NCI-H2227 treated with DMSO at 0.1 percent for 48 hours (cell line): ENCODE results near the gene ITGB1BP1.

ENCODE experiments used
- DNase-seq: peaks from one replicate; lab custom pipeline; 2025; lab: John Stamatoyannopoulos, UW

The ITGB1BP1 gene

GRCh38 chr2:9377461-9378097 lies 45.7 kb downstream of the ITGB1BP1 start:
- DNase-seq, result no peak

DNA sequence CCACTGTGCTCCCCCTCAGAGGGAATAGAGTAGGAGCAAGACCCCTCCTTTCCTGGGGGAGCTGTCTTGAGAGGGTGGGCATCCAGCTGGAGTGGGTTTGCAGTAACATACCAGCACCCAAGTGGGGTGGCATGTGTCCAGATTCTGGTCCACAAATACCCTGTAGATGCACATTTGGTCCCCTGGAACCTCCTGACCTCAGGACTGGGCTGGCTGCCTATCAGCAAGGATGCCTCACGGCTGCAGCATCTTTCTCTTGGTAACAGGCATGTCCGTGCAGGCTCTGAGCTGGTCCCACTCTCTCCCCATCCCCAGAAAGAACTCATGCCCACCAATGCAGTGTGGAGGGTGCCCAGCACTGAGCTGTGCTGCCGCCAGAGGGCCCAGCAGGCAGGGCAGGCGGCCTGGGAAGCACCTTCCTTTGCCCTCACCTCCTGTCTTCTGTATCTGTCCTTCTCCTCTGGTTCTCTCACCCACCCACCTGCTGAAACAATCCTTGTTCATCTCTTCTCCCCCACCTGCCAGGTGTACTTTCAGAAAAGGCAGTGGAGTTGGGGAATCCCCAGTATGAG lies 47.4 kb downstream of the ITGB1BP1 start:
- DNase-seq, result no peak

DNA sequence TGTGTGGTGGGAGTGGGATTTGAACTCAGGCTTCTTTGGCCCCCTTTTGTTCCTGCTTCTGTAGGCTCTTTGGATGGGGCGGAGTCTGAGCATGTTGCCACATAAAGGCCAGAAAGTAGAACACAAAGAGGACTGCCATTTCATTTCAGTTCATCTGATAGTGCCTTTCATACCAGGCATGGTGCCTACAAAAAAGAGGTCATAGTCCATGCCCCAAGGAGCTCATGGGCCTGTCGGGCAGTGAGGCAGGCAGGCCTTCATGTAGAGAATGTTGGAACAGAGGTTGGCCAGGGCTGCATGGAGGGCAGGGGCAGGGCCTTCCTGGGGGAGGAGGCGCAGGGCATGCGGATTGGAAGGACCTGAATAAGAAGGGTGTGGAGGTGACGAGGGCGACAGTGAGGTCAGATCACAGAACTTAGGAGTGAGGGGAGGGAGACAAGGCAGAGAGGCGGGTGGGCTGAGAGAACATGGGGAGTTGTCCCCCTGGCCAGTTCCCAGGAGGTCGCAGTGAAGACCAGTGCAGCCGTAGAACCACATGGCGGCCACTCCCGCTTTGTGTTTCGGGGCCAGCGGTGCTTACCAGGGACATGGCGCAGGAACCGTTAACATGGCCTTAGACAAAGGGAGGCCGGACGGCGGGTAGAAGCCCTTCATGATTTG lies 49.1 kb downstream of the ITGB1BP1 start:
- no peak for DNase-seq

GRCh38 chr2:9373476-9373875 lies 49.9 kb downstream of the ITGB1BP1 start:
- DNase-seq, result no peak

GRCh38 chr2:9373047-9373446 lies 50.3 kb downstream of the ITGB1BP1 start:
- no peak for DNase-seq

DNA sequence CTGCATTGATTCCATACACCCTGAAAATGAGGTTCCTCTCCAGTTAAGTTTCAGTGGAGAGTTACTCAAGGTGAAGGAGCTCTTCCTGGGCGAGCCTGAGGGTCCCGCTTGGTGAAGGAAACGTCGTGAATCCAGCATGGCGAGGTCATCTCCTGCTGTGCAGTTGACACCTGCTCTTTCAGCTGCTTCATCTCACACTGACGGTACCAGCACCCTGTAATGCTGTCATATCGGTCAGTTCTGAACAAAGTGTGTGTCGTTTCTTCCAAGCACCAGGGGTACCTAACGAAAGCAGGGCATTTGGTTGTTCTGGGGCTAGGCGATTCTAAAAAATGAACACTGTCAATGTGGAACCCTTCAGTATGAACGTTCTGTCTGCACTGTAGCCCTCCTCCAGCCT lies 52.6 kb downstream of the ITGB1BP1 start:
- DNase-seq, result no peak

- no peak for DNase-seq
These were observed 57.3 kb downstream of the ITGB1BP1 start for GRCh38 chr2:9366026-9366425.

- DNase-seq, result no peak
These were observed 57.8 kb downstream of the ITGB1BP1 start for GRCh38 chr2:9365498-9366019.

DNA sequence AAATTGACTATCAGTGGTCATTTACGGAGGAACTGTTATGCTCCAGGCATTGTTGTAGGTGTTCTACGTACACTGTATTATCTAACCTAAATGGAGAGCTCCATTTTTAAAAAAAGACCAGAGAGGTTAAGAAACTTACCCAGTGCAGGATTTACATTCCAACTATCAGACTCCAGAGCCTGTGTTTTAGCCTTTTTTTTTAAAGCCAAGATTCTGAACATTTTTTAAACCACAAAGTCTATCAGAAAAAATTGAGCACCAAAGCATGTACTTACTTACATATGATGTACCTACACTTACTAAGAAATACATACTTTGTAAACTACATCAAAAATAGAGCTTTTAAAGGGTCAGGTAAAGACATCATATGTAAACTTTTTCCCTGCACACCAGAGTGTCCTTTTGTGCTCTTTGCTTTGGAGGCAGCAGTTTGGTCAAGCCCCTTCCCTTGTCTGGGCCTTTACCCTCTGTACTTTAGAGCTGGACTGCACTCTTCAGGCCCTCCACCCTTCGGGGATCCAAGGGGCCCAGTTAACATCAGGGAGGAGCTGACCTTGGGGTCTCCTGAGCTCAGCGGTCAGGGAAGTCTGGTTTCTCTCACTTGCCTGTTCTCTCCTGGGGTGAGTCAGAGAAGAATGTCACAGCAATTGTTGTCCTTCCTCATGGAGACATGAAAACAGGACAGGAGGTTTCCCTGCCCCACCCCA lies 58.4 kb downstream of the ITGB1BP1 start:
- no peak for DNase-seq

DNA sequence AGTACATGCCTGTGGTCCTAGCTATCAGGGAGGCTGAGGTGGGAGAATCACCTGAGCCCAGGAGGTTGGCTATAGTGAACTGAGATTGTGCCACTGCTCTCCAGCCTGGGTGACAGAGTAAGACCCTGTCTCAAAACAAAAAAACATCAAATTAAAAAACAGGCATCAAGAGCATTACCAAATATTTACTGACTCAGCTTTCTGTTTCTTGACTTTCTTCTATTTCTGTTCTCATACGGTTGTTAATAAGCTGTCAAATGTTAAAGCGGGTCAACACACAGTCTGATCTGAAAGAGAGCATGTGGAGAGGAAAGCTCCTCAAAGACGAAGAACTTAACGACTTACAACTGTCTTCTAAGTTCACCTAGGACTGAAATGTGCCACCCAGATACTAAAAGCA lies 59.0 kb downstream of the ITGB1BP1 start:
- DNase-seq, result no peak

DNA sequence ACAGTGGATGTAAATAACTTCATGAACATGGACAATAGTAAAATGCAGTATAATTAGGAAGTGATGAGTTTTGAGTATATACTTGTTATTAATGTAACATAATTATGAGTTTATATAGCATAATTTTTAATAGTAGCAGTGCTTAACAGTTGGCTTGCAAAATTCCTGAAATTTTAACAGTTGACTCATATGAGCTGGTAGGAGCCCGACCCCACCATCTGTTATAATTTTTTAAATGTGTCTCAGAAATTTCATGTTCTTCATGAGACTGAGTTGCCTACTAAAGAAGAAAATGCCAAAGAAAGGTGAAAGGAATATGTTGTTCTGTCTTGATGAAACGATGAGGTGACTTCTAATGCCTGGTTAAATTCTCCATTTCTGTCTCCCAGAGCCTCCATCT lies 62.6 kb downstream of the ITGB1BP1 start:
- no peak for DNase-seq

DNA sequence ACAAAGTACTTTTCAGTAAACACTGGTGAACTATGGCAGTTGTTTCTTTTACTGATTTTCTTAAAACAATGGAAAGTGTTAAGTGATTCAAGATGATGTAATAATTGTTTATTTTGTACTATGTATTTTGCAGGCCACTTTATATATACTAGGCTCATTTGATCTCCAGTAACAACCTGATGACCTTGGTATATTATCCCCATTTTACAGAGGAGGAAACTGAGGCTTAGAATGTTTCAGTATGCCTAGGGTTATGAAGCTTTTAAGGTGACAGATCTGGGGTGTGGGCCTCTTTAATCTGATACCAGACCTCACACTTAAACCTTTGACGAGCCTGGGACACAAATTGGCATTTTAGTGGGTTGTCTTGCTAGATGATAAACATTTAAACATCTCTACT lies 63.2 kb downstream of the ITGB1BP1 start:
- DNase-seq, result no peak

GRCh38 chr2:9359463-9359862 lies 63.9 kb downstream of the ITGB1BP1 start:
- DNase-seq, result no peak

- no peak for DNase-seq
These were observed 64.5 kb downstream of the ITGB1BP1 start for GRCh38 chr2:9358846-9359245.

DNA sequence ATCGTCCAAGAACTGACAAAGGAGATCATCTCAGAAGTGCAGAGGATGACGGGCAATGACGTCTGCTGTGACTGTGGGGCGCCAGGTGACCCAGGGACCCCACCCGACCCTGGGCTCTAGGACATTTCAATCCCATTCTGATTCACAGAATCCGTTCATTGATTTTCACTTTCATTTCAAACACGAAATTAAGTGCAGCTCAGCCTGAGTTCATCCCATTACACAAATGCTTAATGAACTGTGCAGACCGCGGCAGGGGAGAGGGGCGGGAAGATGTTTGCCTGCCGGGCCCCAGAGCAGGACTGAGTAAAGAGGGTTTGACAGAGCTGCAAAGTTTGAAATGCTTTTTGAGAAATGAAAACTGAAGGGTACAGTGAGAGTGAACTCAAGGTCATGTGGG lies 67.1 kb downstream of the ITGB1BP1 start:
- peak; percentile 61 for DNase-seq

DNA sequence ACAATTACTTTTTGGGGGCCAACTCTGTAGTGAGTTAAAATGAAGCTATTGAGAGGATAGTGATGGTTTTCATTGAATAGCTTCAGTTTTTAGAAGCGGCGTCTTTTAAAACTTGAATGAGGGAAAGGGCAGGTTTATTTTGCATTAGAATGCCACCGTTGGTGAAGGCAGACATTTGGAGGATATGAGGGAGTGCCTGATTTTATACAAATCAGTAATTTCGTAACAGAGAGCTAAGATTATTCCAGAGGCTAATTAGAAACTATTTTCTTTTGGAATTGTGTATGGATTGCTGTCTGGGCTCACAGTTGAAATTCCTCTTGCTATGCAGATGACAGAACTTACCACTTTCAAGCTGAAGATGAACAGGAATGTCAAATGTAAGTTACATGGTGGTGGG lies 67.6 kb downstream of the ITGB1BP1 start:
- no peak for DNase-seq

DNA sequence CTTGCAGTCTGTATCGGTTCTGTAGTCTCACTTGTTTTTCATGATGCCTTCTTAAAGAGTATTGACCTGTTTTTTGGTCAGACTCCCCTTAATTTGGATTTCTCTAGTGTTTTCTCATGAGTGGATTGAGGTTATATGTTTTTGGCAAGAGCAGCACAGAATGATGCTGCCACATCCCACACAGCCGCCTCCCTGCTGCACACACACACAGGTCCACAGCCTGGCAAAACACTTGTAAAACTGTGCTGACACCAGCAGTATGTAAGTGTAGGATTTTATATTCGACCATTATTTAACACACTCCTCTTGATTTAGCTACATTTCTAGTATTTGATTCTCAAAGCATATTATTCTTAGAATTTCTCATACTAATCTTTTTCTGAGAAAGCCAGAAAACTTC lies 68.1 kb downstream of the ITGB1BP1 start:
- DNase-seq, result no peak

- DNase-seq, result no peak
These were observed 69.0 kb downstream of the ITGB1BP1 start for GRCh38 chr2:9354318-9354717.
